NT2/D1 (cell line): Measurements from ENCODE around the gene GALNT4.

Source experiments
- DNase-seq: peaks from one replicate; pipeline ENCODE4 v3.0.0-alpha.2; 2011; ENCODE audit warnings: low read depth, low spot score
- H3K27me3 ChIP-seq: 2 replicates; pipeline ENCODE4 v1.6.0; 2011; ENCODE audit warnings: mild to moderate bottlenecking; ENCODE audit not compliant: insufficient read length, insufficient read depth
- H3K36me3 ChIP-seq: 2 replicates; pipeline ENCODE4 v1.6.1; 2011; ENCODE audit warnings: mild to moderate bottlenecking, low read length, mixed read lengths; ENCODE audit not compliant: insufficient read depth, insufficient read length
- H3K4me1 ChIP-seq: 2 replicates; pipeline ENCODE4 v1.5.1; 2011; ENCODE audit not compliant: insufficient read depth, insufficient read length
- H3K4me3 ChIP-seq: 2 replicates; pipeline ENCODE4 v1.5.1; 2011; ENCODE audit warnings: low read depth; ENCODE audit not compliant: insufficient read length
- H3K9ac ChIP-seq: 2 replicates; pipeline ENCODE4 v1.6.0; 2011; ENCODE audit warnings: low read depth; ENCODE audit not compliant: insufficient read length
- H3K9me3 ChIP-seq: 2 replicates; pipeline ENCODE4 v1.5.1; 2011; ENCODE audit warnings: mild to moderate bottlenecking, low read length; ENCODE audit not compliant: insufficient read depth
- SUZ12 ChIP-seq: IDR thresholded peaks from 2 replicates; pipeline ENCODE4 v1.6.1; 2011; ENCODE audit not compliant: insufficient read length, insufficient read depth; ENCODE audit errors: extremely low read depth
- YY1 ChIP-seq: IDR thresholded peaks from 2 replicates; pipeline ENCODE4 v1.6.1; 2011; ENCODE audit not compliant: insufficient read length, insufficient read depth
- ZNF274 ChIP-seq: IDR thresholded peaks from 2 replicates; pipeline ENCODE4 v1.6.1; 2011; ENCODE audit warnings: mild to moderate bottlenecking, low read depth, low read length

Gene GALNT4

DNA sequence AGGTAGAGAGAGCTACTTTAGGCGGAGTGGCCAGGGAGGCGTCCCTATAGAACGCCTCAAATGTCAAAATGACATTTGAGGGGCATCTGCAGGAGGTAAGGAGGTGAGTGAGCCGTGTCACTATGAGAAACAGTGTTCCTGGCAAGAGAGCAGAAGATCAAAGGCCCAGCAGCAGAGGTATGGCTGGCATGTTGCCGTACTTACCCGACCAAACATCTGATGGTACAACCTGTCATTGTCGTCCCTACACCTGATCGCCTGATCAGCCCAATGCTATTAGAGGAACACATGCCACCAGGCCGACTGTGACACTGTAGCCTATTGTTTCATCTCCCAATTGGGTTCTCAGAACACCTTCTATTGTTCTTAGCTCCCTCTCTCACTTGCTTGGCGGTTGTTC, 35.2 kb upstream of the GALNT4 start:
- no peaks in the 10 kb centered on the region for H3K36me3 ChIP-seq
- H3K4me3 ChIP-seq = no peak overlapping the region
- no peaks in the 10 kb centered on the region for H3K27me3 ChIP-seq
- no peak for DNase-seq
- TF ChIP-seq SUZ12 (no peak), ZNF274 (no peak), YY1 (no peak)
- H3K9me3 ChIP-seq = no peaks in the 10 kb centered on the region
- H3K9ac ChIP-seq = no peak overlapping the region
- no peaks in the 10 kb centered on the region for H3K4me1 ChIP-seq

GRCh38 chr12:89556976-89557375, 32.4 kb upstream of the GALNT4 start:
- no peak for DNase-seq
- no peak for TF ChIP-seq ZNF274
- no peak for TF ChIP-seq SUZ12
- no peak for TF ChIP-seq YY1
- no peaks in the 10 kb centered on the region for H3K27me3 ChIP-seq
- H3K9me3 ChIP-seq = no peaks in the 10 kb centered on the region
- no peaks in the 10 kb centered on the region for H3K4me1 ChIP-seq
- no peak overlapping the region for H3K4me3 ChIP-seq
- H3K36me3 ChIP-seq = no peaks in the 10 kb centered on the region
- no peak overlapping the region for H3K9ac ChIP-seq

GRCh38 chr12:89552376-89552775, 27.8 kb upstream of the GALNT4 start:
- Histone ChIP-seq H3K9me3 (no peaks in the 10 kb centered on the region), H3K36me3 (no peaks in the 10 kb centered on the region), H3K9ac (no peak overlapping the region), H3K4me3 (no peak overlapping the region), H3K4me1 (no peaks in the 10 kb centered on the region), H3K27me3 (no peaks in the 10 kb centered on the region)
- DNase-seq = no peak
- TF ChIP-seq YY1 = no peak
- TF ChIP-seq SUZ12 = no peak
- TF ChIP-seq ZNF274 = no peak

DNA sequence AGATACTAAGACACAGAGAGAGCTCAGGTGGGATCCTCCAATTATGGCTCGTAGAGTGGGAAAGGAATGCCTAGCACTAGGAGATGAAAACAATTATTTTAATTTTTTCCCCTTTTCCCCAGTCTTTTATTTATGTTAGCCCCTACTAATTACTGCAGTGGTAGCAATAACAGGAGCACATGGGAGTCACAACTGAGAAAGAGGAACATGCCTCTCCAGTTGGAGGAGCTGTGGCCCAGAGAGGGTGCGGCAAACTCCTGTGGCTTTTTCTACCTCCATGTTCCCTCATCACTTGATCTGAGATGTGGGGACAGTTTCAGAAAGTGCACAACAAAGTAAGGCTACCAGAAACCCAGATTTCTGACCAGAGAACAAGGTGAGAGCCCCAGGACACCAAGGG, 27.2 kb upstream of the GALNT4 start:
- H3K4me3 ChIP-seq = no peak overlapping the region
- no peaks in the 10 kb centered on the region for H3K9me3 ChIP-seq
- H3K4me1 ChIP-seq = no peaks in the 10 kb centered on the region
- no peaks in the 10 kb centered on the region for H3K36me3 ChIP-seq
- H3K9ac ChIP-seq = no peak overlapping the region
- no peak for TF ChIP-seq YY1
- no peak for TF ChIP-seq ZNF274
- no peak for TF ChIP-seq SUZ12
- H3K27me3 ChIP-seq = no peaks in the 10 kb centered on the region
- no peak for DNase-seq

GRCh38 chr12:89547101-89547500, 22.5 kb upstream of the GALNT4 start:
- Histone ChIP-seq H3K27me3 (no peaks in the 10 kb centered on the region), H3K9ac (no peak overlapping the region), H3K4me3 (no peak overlapping the region), H3K4me1 (no peaks in the 10 kb centered on the region), H3K9me3 (no peaks in the 10 kb centered on the region), H3K36me3 (no peaks in the 10 kb centered on the region)
- no peak for DNase-seq
- TF ChIP-seq SUZ12 (no peak), YY1 (no peak), ZNF274 (no peak)

DNA sequence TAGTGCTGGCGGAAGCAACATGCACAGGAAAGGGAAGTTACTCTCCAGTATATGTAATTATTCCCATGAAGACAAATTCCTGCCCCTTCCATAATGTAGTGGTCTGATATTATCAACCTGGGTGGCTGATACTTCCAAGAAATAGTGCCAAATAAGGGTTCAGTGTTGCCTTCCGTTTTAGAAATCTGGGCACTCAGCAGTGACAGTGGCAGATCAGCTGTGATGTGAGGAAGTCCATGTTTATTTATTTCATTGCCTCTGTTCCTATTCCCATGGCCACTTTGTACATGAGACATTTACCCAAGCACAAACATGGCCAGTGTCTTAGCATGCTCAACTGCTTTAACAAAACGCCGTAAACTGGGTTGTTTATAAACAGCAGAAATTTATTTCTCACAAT, 21.6 kb upstream of the GALNT4 start:
- no peaks in the 10 kb centered on the region for H3K9me3 ChIP-seq
- no peak overlapping the region for H3K4me3 ChIP-seq
- H3K4me1 ChIP-seq = no peaks in the 10 kb centered on the region
- H3K9ac ChIP-seq = no peak overlapping the region
- H3K36me3 ChIP-seq = no peaks in the 10 kb centered on the region
- H3K27me3 ChIP-seq = no peaks in the 10 kb centered on the region
- TF ChIP-seq ZNF274 = no peak
- no peak for TF ChIP-seq YY1
- TF ChIP-seq SUZ12 = no peak
- no peak for DNase-seq

DNA sequence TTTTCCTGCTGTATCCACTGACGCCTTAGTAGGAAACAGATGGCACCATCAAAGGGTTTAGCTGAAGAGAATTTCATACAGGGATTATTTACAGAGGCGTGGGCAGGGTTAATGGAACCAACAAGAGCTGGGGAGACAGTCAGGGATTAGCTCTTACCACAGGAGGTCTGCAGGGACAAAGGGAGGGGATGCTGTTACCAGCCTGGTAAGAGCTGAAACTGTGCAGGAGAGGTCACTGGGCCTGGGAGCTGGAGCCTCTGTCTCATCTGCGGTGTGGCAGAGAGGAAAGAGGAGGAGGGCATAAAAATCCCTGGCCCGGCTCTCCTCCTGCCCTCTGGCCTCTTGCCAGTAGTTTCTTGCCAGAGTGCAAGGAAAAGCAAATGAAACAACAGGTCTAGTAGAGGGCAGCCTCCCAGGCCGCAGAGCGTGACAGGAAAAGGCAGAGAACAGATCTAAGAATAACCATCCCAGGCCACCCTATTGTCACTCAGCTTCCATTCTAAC, 20.1 kb upstream of the GALNT4 start:
- no peak for DNase-seq
- Histone ChIP-seq H3K36me3 (no peaks in the 10 kb centered on the region), H3K9ac (no peak overlapping the region), H3K4me1 (no peaks in the 10 kb centered on the region), H3K27me3 (no peaks in the 10 kb centered on the region), H3K9me3 (no peaks in the 10 kb centered on the region), H3K4me3 (no peak overlapping the region)
- TF ChIP-seq YY1 (no peak), SUZ12 (no peak), ZNF274 (no peak)

- DNase-seq = no peak
- H3K9ac ChIP-seq = no peak overlapping the region
- TF ChIP-seq SUZ12 = no peak
- no peak for TF ChIP-seq YY1
- no peak for TF ChIP-seq ZNF274
- no peaks in the 10 kb centered on the region for H3K9me3 ChIP-seq
- no peaks in the 10 kb centered on the region for H3K4me1 ChIP-seq
- no peaks in the 10 kb centered on the region for H3K27me3 ChIP-seq
- H3K4me3 ChIP-seq = no peak overlapping the region
- H3K36me3 ChIP-seq = no peaks in the 10 kb centered on the region
Observed at GRCh38 chr12:89544022-89544421, 19.4 kb upstream of the GALNT4 start.
